Left lobe of liver (tissue), 2 donors: ENCODE data around the gene AKNA. TPM values are rescaled to one million over a fixed set of nuclear protein-coding genes. Genes with fewer than 3 reads are reported as not detected.
"Not testable (repeated sequence)": the region's sequence is repeated elsewhere in the genome, so short reads cannot be mapped to it uniquely, and the experiment has no call there.

Experiments
- ATAC-seq: fragments of 200-7000 bp; cut with Tn5 transposase; one replicate; pipeline ENCODE4 v1.9.1; 2020; ENCODE audit warnings: mild to moderate bottlenecking, moderate library complexity
- DNase-seq: peaks from one replicate; pipeline ENCODE4 v3.0.0-alpha.2; 2020; ENCODE audit warnings: low spot score
- total RNA-seq: library from RNA; stranded (reverse); gene quantifications from one replicate; pipeline ENCODE4 v1.2.1, GENCODE V29; 2021
- donor health status: DM: no; HTN: no; CAD: no; lungs with moderate emphysema.
- donor health status: DM: no; HTN: yes; CAD: no.

The AKNA gene
- total RNA-seq, 1 donor from 2014 or later = 7.3 TPM

DNA sequence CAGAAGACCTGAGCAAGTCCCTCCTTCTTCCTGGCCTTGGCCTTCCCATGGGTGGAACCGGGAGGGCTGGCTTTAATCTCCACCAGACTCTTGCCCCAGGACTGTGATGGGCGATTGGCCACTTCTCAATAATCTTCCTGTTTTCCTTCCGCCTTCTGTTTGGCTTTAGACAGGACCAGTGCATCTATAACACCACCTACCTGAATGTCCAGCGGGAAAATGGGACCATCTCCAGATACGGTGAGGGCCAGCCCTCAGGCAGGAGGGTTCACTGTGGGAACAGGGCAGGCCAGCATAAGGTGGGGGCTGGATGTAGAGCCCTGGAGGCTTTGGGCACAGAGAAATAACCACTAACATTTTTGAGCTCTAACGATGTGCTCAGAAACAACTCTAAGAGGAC is 63.9 kb downstream of the AKNA start:
- DNase-seq, ATAC-seq: not testable (repeated sequence)

GRCh38 chr9:114322831-114323531 is 64.8 kb downstream of the AKNA start, which contains the start of gene ORM1:
TSS of gene ORM1 (plus strand) at chr9:114323098. CDS start at chr9:114323134, 36 bp downstream.
- not testable (repeated sequence) for DNase-seq
- peak; percentile 66 for ATAC-seq

DNA sequence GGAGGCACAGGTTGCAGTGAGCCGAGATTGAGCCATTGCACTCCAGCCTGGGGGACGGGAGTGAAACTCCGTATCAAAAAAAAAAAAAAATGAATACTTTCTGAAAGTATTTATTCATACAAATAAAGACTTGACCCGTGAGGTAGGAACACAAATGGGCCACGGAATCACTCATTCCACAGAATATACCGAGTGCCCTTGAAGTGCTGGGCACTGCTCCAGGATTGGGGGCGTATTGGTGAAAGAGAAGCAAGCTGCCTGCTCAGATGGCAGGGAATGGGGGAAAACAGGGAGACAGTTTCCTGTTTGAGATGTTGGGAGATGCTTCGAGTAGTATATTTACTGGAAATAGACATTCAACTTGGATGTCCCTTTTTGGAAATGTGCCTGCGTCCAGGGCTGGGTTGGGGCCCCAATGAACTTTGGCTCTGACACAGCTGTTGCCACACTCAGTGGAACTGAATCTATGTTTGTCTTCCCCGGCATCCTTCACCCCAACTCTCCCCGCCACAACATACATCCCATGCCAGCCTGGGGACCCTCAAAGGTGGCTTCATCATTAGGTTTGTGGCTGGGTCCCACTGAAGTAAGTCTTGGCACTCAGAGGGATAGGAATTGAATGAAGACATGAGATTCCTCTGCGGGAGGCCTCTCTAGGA is 65.5 kb downstream of the AKNA start:
- peak; percentile 92 for DNase-seq
- peak; percentile 42 for ATAC-seq

GRCh38 chr9:114321759-114322158 is 66.0 kb downstream of the AKNA start:
- DNase-seq = no peak

GRCh38 chr9:114320710-114321109 is 67.1 kb downstream of the AKNA start:
- peak; percentile 10 for DNase-seq
- not testable (repeated sequence) for ATAC-seq

More at GRCh38 chr9:114321759-114322158, 66.0 kb downstream of the AKNA start:
- ATAC-seq = no peak

DNA sequence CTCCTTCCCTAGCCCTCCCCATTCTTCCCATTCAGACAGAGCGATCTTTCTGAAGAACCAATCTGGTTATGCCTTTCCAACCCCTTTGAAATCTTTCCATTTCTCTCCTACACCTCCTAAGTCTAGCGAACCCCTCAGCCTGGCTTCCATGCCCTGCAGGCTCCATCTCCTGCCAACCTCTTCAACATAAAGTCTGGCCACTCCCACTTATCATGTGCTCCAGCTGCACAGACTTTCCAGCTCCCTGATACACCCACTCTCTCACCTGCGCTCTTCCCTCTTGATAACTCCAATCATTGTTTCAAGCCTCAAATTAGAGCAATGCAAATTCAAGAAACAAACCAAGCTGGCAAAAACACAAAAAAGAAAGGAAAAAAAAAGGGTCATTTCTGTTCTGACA is 68.6 kb downstream of the AKNA start:
- no peak for ATAC-seq
- peak; percentile 40 for DNase-seq

DNA sequence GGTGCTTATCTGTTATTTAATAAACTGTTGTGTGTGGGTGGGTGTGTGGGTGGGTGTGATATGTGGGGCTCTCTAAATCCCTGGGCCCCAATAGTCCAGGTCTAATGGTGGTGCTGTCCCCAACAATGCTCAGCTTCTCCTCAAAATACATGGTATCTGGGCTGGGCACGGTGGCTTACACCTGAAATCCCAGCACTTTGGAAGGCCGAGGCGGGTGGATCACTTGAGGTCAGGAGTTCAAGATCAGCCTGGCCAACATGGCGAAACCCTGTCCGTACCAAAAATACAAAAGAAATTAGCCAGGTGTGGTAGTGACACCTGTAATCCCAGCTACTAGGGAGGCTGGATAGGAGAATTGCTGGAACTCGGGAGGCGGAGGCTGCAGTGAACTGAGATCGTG is 69.4 kb downstream of the AKNA start:
- no peak for ATAC-seq
- peak; percentile 45 for DNase-seq

DNA sequence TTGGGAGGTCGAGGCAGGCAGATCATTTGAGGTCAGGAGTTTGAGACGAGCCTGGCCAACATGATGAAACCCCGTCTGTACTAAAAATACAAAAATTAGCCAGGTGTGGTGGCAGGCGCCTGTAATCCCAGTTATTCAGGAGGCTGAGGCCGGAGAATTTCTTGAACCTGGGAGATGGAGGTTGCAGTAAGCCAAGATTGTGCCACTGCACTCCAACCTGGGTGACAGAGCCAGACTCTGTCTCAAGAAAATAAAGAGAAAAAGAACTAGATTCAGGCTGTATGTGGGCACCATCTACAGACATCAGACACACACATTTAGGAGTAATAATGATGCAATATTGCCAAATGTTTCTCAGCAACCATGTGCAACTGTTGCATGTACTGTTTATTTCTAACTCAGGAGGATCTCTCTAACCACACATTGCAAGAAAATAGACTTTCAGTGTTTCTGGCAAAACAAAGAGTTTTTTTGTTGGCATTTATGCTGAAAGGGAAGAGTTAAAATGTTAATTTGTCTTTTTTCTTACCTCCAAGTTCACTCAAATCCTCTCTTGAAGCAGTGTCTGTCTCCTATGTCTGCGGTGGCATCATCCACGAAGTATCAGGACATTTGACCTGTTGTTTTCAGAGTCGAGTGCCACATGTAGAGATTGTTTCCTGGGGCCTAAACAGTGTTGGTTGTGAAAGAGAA is 70.0 kb downstream of the AKNA start:
- ATAC-seq (peak; percentile 14), DNase-seq (no peak)

- DNase-seq (peak; percentile 41), ATAC-seq (no peak)
Observed at GRCh38 chr9:114316605-114317230, 71.1 kb downstream of the AKNA start.

DNA sequence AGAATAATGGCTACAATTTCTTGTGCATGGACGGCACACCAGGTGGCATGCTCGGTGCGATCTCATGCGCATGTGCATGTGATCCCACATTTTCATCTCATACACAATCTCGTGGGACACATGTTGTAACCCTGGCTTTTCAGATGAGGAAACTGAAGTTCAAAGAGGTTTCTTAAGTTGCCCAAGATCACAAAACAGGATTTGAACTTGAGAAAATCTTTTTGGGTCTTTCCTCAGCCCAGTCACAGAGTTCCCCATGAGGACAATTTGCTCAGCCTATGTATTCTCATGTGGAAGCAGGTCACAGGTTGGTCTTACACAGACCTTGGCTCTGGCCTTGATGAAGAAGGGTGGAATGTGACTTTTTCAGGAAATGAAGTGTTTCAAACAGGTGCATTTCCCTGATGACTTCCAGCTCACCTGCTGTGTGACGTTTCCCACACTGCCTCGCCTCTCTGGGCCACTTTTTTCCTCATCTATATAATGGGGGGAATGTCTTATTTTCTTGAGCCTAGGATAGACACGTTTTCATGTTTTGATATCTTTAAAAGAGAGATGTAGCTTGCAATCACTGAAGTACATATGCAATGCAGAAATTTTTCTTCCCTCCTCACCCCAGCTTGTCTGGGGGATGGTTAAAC is 71.9 kb downstream of the AKNA start:
- ATAC-seq (peak; percentile 26), DNase-seq (peak; percentile 53)

DNA sequence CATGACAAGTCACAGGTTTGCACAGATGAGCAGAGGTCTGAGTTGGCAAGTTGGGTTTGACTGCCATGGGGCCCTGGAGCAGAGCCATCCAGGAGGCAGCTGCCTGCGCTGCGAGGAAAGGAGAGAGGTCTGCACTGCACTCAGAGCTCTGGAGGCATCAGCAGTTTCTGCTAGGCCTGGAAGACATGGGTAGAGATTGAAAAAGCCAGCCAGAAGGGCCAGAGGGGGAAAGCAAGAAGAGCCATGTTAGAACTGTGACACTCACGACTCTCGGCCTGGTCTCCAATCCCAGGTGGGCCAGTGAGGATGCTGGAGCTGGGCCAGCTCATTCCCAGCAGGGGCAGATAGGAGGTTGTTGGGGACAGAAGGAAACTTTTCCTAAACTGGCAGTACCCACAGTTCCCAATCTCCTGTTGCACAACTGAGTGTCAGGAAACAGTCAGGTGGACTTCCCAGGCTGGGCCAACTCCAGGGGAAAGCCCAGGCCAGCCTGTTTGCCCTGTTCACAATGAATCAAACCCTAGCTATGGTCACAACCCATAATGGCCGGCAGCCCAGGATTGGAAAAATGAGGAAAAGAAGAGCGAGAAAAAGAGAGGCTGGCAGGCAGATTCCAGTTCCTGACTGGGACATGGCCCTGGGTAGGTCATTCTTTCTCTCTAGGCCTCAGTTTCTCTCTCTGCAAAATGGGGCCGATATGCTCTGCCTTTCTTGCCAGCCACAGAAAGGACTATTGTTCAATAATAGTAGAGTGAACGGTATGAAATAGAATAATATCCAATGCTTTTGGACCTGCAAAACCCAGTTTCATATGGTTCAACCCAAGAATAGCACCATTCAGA is 72.7 kb downstream of the AKNA start:
- DNase-seq (peak; percentile 95), ATAC-seq (peak; percentile 79)

DNA sequence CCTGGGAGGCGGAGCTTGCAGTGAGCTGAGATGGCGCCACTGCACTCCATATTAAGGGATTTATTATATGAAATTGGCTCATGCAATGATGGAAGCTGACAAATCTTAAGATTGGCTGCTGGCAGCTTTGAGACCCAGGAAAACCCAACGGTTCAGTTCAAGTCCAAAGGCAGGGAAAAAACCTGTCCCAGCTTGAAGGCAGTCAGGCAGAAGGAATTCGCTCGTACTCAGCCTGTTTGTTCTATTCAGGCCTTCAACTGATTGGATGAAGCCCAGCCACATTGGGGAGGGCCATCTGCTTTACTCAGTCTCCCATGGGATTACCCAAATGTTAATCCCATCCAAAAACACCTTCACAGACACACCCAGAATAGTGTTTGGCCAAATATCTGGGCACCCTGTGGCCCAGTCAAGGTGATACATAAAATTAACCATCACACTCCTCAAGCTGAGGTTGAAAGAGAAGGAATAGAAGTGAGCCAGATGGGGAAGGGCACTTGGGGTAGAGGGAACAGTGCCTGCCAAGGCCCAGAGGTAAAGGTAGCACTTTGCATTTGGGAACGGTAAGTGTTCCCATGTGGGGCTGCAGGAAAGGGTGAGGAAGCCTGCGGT is 73.4 kb downstream of the AKNA start:
- ATAC-seq = peak; percentile 2
- DNase-seq = peak; percentile 45

DNA sequence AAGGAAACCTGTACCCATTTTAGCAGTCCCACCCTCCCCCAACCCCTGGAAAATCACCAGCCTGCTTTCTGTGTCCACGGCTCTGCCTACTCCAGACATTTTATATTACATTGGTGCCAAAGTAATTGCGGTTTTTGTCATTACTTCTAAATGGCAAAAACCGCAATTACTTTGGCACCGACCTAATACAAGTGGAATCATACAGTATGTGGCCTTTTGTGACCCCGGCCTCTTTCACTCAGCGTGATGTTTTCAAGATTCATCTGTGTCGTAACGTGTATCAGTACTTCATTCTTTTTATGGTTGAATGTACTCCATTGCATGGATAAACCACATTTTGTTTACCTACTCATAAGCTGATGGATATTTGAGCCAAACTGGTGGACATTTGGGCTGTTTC is 74.6 kb downstream of the AKNA start:
- DNase-seq (peak; percentile 32), ATAC-seq (no peak)

DNA sequence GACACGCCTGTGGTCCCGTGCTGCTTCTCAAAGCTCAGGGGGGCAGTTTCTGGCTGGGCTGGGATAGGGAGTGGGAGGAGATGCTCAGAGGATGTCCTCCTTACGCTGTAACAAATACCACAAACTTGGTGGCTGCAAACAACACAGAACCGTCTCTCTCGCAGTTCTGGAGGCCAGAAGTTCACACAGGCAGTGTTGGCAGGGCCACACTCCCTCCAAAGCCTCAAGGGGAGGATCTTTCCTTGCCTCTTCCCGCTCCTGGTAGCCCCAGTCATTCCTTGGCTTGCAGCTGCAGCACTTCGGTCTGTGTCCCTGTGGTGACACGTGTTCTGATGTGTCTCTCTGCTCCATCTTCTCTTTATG is 75.3 kb downstream of the AKNA start:
- ATAC-seq = no peak
- peak; percentile 41 for DNase-seq

GRCh38 chr9:114311571-114312512 is 75.9 kb downstream of the AKNA start:
- ATAC-seq = no peak
- peak; percentile 37 for DNase-seq

- DNase-seq (peak; percentile 35), ATAC-seq (no peak)
Observed at GRCh38 chr9:114310471-114311450, 77.0 kb downstream of the AKNA start.

- DNase-seq (peak; percentile 40), ATAC-seq (no peak)
Observed at GRCh38 chr9:114309096-114309495, 78.7 kb downstream of the AKNA start.
